GM19463 (cell line): Measurements from ENCODE around the gene TRIM44.
A peak's percentile ranks its signal among the peaks of the same experiment; 100 is the strongest.
"Not testable (repeated sequence)": the region's sequence is repeated elsewhere in the genome, so short reads cannot be mapped to it uniquely, and the experiment has no call there.

ENCODE experiments used
- ATAC-seq: cut with Tn5 transposase; IDR thresholded peaks from one replicate; pipeline ENCODE4 v1.9.1; 2021; ENCODE audit warnings: mild to moderate bottlenecking, moderate library complexity; ENCODE audit not compliant: unreplicated experiment

TRIM44 gene

GRCh38 chr11:35668350-35668749 is 5.8 kb downstream of the TRIM44 start:
- not testable (repeated sequence) for ATAC-seq

- no peak for ATAC-seq
Observed at GRCh38 chr11:35671396-35672127, 9.0 kb downstream of the TRIM44 start.

- ATAC-seq, result no peak
Observed at GRCh38 chr11:35672608-35673007, 10.0 kb downstream of the TRIM44 start.

GRCh38 chr11:35675901-35676610 is 13.5 kb downstream of the TRIM44 start:
- ATAC-seq, result peak; percentile 68

- ATAC-seq, result no peak
Observed at GRCh38 chr11:35676611-35676965, 14.0 kb downstream of the TRIM44 start.

- no peak for ATAC-seq
Observed at GRCh38 chr11:35677904-35678303, 15.3 kb downstream of the TRIM44 start.

- no peak for ATAC-seq
Observed at GRCh38 chr11:35678471-35678870, 15.9 kb downstream of the TRIM44 start.

- ATAC-seq, result no peak
Observed at GRCh38 chr11:35678975-35679374, 16.4 kb downstream of the TRIM44 start.

- no peak for ATAC-seq
Observed at GRCh38 chr11:35680506-35680905, 17.9 kb downstream of the TRIM44 start.

GRCh38 chr11:35681163-35681767 is 18.7 kb downstream of the TRIM44 start:
- ATAC-seq, result peak; percentile 26

- no peak for ATAC-seq
Observed at GRCh38 chr11:35682230-35683173, 19.9 kb downstream of the TRIM44 start.

GRCh38 chr11:35683728-35684339 is 21.3 kb downstream of the TRIM44 start:
- peak; percentile 47 for ATAC-seq

- no peak for ATAC-seq
Observed at GRCh38 chr11:35688023-35688422, 25.4 kb downstream of the TRIM44 start.

GRCh38 chr11:35689081-35689996 is 26.8 kb downstream of the TRIM44 start:
- no peak for ATAC-seq

GRCh38 chr11:35702126-35702525 is 39.6 kb downstream of the TRIM44 start:
- ATAC-seq, result no peak

- no peak for ATAC-seq
Observed at GRCh38 chr11:35709376-35709775, 46.8 kb downstream of the TRIM44 start.

GRCh38 chr11:35711173-35711910 is 48.8 kb downstream of the TRIM44 start:
- no peak for ATAC-seq

- ATAC-seq, result no peak
Observed at GRCh38 chr11:35711924-35712323, 49.3 kb downstream of the TRIM44 start.

- ATAC-seq, result no peak
Observed at GRCh38 chr11:35712533-35712932, 50.0 kb downstream of the TRIM44 start.
